GM23338 (cell line): ENCODE results near the gene EMD.

Experiments
- CREB1 ChIP-seq: fragments of 250-450 bp; sonication (Bioruptor Pico); IDR thresholded peaks from 2 replicates; pipeline ENCODE4 v1.5.0; 2020; ENCODE audit warnings: low read depth, mild to moderate bottlenecking, moderate library complexity
- EZH2 ChIP-seq: fragments of 200-600 bp; sonication (generic); IDR thresholded peaks from one replicate; pipeline ENCODE4 v1.8.0; 2017; ENCODE audit warnings: antibody characterized with exemption, mild to moderate bottlenecking, low read depth; ENCODE audit not compliant: unreplicated experiment
- EZH2phosphoT487 ChIP-seq: fragments of 200-600 bp; sonication (generic); IDR thresholded peaks from one replicate; pipeline ENCODE4 v1.8.1; 2018; ENCODE audit warnings: antibody characterized with exemption; ENCODE audit not compliant: unreplicated experiment
- JUNB ChIP-seq: IDR thresholded peaks from one replicate; pipeline ENCODE4 v1.6.1; 2016; ENCODE audit warnings: antibody characterized with exemption; ENCODE audit not compliant: unreplicated experiment
- POLR2AphosphoS5 ChIP-seq: IDR thresholded peaks from 2 replicates; pipeline ENCODE4 v1.6.1; 2016; ENCODE audit warnings: antibody characterized with exemption, low read depth
- STAT1 ChIP-seq: IDR thresholded peaks from one replicate; pipeline ENCODE4 v1.6.1; 2016; ENCODE audit warnings: antibody characterized with exemption; ENCODE audit not compliant: unreplicated experiment
- ZNF114 ChIP-seq: fragments of 250-450 bp; sonication (Bioruptor Pico); IDR thresholded peaks from 2 replicates; pipeline ENCODE4 v1.5.0; 2020; ENCODE audit warnings: mild to moderate bottlenecking, moderate library complexity
- ZNF331 ChIP-seq: fragments of 250-450 bp; sonication (Bioruptor Pico); IDR thresholded peaks from 2 replicates; pipeline ENCODE4 v1.5.0; 2020; ENCODE audit warnings: low read depth, mild to moderate bottlenecking, moderate library complexity
- TF ChIP-seq, protein P1 (sequence below), 2 experiments: fragments of 200-600 bp in 1 of 2; sonication (generic) in 1 of 2; conservative IDR thresholded peaks; 2 replicates each; pipeline versions ENCODE4 v1.5.1 to v1.6.1; 2016 to 2017; ENCODE audit warnings: antibody characterized with exemption in 2 of 2, low read depth in 2 of 2, mild to moderate bottlenecking in 2 of 2, moderate library complexity in 1 of 2
- TF ChIP-seq, protein P2 (sequence below): IDR thresholded peaks from 2 replicates; pipeline ENCODE4 v1.6.1; 2016; ENCODE audit warnings: antibody characterized with exemption
- TF ChIP-seq, protein P3 (sequence below): IDR thresholded peaks from one replicate; pipeline ENCODE4 v1.6.1; 2018; ENCODE audit warnings: antibody characterized with exemption; ENCODE audit not compliant: unreplicated experiment
- TF ChIP-seq, protein P4 (sequence below): fragments of 250-450 bp; sonication (Bioruptor Pico); IDR thresholded peaks from 2 replicates; pipeline ENCODE4 v1.5.0; 2020; ENCODE audit warnings: mild to moderate bottlenecking, moderate library complexity

DNA sequence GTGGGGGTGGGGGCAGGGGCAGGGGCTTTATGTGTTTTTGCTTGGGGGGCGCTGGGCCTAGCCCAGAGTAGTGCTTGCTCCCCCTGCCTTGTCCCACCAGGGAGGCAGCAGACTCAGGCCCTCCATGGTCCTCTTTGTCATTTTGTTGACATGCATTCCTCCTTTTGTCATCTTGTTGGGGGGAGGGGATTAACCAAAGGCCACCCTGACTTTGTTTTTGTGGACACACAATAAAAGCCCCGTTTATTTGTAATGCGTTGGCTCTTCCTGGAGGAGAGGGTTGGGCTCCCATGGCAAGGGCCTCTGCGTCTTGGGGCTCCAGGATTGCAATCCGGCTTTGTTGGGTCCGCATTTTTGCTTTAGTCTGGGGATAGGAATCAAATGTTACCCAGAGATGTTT is 2.2 kb downstream of the EMD start:
- TF ChIP-seq EZH2 (no peak), POLR2AphosphoS5 (no peak), CREB1 (no peak), EZH2phosphoT487 (no peak), ZNF114 (CRISPR knock-in tag) (no peak), JUNB (no peak), STAT1 (no peak), ZNF331 (CRISPR knock-in tag) (no peak)
- TF ChIP-seq, protein P1, sequence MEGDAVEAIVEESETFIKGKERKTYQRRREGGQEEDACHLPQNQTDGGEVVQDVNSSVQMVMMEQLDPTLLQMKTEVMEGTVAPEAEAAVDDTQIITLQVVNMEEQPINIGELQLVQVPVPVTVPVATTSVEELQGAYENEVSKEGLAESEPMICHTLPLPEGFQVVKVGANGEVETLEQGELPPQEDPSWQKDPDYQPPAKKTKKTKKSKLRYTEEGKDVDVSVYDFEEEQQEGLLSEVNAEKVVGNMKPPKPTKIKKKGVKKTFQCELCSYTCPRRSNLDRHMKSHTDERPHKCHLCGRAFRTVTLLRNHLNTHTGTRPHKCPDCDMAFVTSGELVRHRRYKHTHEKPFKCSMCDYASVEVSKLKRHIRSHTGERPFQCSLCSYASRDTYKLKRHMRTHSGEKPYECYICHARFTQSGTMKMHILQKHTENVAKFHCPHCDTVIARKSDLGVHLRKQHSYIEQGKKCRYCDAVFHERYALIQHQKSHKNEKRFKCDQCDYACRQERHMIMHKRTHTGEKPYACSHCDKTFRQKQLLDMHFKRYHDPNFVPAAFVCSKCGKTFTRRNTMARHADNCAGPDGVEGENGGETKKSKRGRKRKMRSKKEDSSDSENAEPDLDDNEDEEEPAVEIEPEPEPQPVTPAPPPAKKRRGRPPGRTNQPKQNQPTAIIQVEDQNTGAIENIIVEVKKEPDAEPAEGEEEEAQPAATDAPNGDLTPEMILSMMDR (conservative IDR thresholded peaks at IDR 0.05; ENCODE audit: low read depth in 2 of 2), result no peak
- TF ChIP-seq, protein P2, sequence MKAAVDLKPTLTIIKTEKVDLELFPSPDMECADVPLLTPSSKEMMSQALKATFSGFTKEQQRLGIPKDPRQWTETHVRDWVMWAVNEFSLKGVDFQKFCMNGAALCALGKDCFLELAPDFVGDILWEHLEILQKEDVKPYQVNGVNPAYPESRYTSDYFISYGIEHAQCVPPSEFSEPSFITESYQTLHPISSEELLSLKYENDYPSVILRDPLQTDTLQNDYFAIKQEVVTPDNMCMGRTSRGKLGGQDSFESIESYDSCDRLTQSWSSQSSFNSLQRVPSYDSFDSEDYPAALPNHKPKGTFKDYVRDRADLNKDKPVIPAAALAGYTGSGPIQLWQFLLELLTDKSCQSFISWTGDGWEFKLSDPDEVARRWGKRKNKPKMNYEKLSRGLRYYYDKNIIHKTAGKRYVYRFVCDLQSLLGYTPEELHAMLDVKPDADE, result no peak
- TF ChIP-seq, protein P3, sequence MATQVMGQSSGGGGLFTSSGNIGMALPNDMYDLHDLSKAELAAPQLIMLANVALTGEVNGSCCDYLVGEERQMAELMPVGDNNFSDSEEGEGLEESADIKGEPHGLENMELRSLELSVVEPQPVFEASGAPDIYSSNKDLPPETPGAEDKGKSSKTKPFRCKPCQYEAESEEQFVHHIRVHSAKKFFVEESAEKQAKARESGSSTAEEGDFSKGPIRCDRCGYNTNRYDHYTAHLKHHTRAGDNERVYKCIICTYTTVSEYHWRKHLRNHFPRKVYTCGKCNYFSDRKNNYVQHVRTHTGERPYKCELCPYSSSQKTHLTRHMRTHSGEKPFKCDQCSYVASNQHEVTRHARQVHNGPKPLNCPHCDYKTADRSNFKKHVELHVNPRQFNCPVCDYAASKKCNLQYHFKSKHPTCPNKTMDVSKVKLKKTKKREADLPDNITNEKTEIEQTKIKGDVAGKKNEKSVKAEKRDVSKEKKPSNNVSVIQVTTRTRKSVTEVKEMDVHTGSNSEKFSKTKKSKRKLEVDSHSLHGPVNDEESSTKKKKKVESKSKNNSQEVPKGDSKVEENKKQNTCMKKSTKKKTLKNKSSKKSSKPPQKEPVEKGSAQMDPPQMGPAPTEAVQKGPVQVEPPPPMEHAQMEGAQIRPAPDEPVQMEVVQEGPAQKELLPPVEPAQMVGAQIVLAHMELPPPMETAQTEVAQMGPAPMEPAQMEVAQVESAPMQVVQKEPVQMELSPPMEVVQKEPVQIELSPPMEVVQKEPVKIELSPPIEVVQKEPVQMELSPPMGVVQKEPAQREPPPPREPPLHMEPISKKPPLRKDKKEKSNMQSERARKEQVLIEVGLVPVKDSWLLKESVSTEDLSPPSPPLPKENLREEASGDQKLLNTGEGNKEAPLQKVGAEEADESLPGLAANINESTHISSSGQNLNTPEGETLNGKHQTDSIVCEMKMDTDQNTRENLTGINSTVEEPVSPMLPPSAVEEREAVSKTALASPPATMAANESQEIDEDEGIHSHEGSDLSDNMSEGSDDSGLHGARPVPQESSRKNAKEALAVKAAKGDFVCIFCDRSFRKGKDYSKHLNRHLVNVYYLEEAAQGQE, result no peak
- TF ChIP-seq, protein P4, sequence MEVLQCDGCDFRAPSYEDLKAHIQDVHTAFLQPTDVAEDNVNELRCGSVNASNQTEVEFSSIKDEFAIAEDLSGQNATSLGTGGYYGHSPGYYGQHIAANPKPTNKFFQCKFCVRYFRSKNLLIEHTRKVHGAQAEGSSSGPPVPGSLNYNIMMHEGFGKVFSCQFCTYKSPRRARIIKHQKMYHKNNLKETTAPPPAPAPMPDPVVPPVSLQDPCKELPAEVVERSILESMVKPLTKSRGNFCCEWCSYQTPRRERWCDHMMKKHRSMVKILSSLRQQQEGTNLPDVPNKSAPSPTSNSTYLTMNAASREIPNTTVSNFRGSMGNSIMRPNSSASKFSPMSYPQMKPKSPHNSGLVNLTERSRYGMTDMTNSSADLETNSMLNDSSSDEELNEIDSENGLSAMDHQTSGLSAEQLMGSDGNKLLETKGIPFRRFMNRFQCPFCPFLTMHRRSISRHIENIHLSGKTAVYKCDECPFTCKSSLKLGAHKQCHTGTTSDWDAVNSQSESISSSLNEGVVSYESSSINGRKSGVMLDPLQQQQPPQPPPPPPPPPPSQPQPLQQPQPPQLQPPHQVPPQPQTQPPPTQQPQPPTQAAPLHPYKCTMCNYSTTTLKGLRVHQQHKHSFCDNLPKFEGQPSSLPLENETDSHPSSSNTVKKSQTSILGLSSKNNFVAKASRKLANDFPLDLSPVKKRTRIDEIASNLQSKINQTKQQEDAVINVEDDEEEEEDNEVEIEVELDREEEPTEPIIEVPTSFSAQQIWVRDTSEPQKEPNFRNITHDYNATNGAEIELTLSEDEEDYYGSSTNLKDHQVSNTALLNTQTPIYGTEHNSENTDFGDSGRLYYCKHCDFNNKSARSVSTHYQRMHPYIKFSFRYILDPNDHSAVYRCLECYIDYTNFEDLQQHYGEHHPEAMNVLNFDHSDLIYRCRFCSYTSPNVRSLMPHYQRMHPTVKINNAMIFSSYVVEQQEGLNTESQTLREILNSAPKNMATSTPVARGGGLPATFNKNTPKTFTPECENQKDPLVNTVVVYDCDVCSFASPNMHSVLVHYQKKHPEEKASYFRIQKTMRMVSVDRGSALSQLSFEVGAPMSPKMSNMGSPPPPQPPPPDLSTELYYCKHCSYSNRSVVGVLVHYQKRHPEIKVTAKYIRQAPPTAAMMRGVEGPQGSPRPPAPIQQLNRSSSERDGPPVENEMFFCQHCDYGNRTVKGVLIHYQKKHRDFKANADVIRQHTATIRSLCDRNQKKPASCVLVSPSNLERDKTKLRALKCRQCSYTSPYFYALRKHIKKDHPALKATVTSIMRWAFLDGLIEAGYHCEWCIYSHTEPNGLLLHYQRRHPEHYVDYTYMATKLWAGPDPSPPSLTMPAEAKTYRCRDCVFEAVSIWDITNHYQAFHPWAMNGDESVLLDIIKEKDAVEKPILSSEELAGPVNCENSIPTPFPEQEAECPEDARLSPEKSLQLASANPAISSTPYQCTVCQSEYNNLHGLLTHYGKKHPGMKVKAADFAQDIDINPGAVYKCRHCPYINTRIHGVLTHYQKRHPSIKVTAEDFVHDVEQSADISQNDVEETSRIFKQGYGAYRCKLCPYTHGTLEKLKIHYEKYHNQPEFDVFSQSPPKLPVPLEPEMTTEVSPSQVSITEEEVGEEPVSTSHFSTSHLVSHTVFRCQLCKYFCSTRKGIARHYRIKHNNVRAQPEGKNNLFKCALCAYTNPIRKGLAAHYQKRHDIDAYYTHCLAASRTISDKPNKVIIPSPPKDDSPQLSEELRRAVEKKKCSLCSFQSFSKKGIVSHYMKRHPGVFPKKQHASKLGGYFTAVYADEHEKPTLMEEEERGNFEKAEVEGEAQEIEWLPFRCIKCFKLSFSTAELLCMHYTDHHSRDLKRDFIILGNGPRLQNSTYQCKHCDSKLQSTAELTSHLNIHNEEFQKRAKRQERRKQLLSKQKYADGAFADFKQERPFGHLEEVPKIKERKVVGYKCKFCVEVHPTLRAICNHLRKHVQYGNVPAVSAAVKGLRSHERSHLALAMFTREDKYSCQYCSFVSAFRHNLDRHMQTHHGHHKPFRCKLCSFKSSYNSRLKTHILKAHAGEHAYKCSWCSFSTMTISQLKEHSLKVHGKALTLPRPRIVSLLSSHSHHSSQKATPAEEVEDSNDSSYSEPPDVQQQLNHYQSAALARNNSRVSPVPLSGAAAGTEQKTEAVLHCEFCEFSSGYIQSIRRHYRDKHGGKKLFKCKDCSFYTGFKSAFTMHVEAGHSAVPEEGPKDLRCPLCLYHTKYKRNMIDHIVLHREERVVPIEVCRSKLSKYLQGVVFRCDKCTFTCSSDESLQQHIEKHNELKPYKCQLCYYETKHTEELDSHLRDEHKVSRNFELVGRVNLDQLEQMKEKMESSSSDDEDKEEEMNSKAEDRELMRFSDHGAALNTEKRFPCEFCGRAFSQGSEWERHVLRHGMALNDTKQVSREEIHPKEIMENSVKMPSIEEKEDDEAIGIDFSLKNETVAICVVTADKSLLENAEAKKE (CRISPR knock-in tag), result no peak
